Measurements from ENCODE around the gene FYB2.

FYB2 gene

GRCh38 chr1:56833088-56833487 lies 13.9 kb upstream of the FYB2 start:
- no peak for DNase-seq (ENCODE audit: low read depth in 2 of 2)

- DNase-seq (ENCODE audit: low read depth in 2 of 2): peak; percentile 39 to 41
Observed at GRCh38 chr1:56831871-56832693, 12.9 kb upstream of the FYB2 start.

GRCh38 chr1:56830052-56830451 lies 10.8 kb upstream of the FYB2 start:
- DNase-seq (ENCODE audit: low read depth in 2 of 2): no peak

GRCh38 chr1:56827711-56828110 lies 8.5 kb upstream of the FYB2 start:
- DNase-seq (ENCODE audit: low read depth in 2 of 2): no peak

- no peak for DNase-seq (ENCODE audit: low read depth in 2 of 2)
Observed at GRCh38 chr1:56825436-56825835, 6.2 kb upstream of the FYB2 start.

GRCh38 chr1:56824938-56825337 lies 5.7 kb upstream of the FYB2 start:
- no peak for DNase-seq (ENCODE audit: low read depth in 2 of 2)

GRCh38 chr1:56824271-56824670 lies 5.1 kb upstream of the FYB2 start:
- no peak for DNase-seq (ENCODE audit: low read depth in 2 of 2)

GRCh38 chr1:56821462-56821797 lies 2.2 kb upstream of the FYB2 start:
- no peak for DNase-seq (ENCODE audit: low read depth in 2 of 2)

- peak; percentile 59 to 65 for DNase-seq (ENCODE audit: low read depth in 2 of 2)
Observed at GRCh38 chr1:56820755-56821461, 1.7 kb upstream of the FYB2 start.

GRCh38 chr1:56817716-56818463 lies 1.3 kb downstream of the FYB2 start:
- DNase-seq (ENCODE audit: low read depth in 2 of 2): no peak

- no peak for DNase-seq (ENCODE audit: low read depth in 2 of 2)
Observed at GRCh38 chr1:56816909-56817308, 2.3 kb downstream of the FYB2 start.

GRCh38 chr1:56816264-56816663 lies 2.9 kb downstream of the FYB2 start:
- DNase-seq (ENCODE audit: low read depth in 2 of 2): no peak

GRCh38 chr1:56814205-56814604 lies 5.0 kb downstream of the FYB2 start:
- no peak for DNase-seq (ENCODE audit: low read depth in 2 of 2)

- DNase-seq (ENCODE audit: low read depth in 2 of 2): no peak
Observed at GRCh38 chr1:56811331-56811730, 7.9 kb downstream of the FYB2 start.

GRCh38 chr1:56808410-56808809 lies 10.8 kb downstream of the FYB2 start:
- DNase-seq (ENCODE audit: low read depth in 2 of 2): no peak

- DNase-seq (ENCODE audit: low read depth in 2 of 2): no peak
Observed at GRCh38 chr1:56806804-56807203, 12.4 kb downstream of the FYB2 start.

GRCh38 chr1:56803561-56804156 lies 15.5 kb downstream of the FYB2 start:
- no peak for DNase-seq (ENCODE audit: low read depth in 2 of 2)

GRCh38 chr1:56799605-56800400 lies 19.4 kb downstream of the FYB2 start:
- no peak for DNase-seq (ENCODE audit: low read depth in 2 of 2)

- DNase-seq (ENCODE audit: low read depth in 2 of 2): no peak
Observed at GRCh38 chr1:56798053-56798471, 21.1 kb downstream of the FYB2 start.

- DNase-seq (ENCODE audit: low read depth in 2 of 2): no peak
Observed at GRCh38 chr1:56797065-56797685, 22.0 kb downstream of the FYB2 start.

- no peak for DNase-seq (ENCODE audit: low read depth in 2 of 2)
Observed at GRCh38 chr1:56795870-56796269, 23.3 kb downstream of the FYB2 start.
